SK-N-SH (cell line): ENCODE results near the gene CLRN2. TPM values are rescaled to one million over a fixed set of nuclear protein-coding genes. Genes with fewer than 3 reads are reported as not detected.

Source experiments
- CTCF ChIA-PET: fragments of 300-600, 350-600 bp; formaldehyde crosslinking; extraction: SDS; loops from one replicate; lab custom pipeline; 2021; lab: Yijun Ruan, JAX
- POLR2A ChIA-PET: fragments of 350-600 bp; sonication (Branson Sonifier 250); formaldehyde crosslinking; extraction: SDS; loops from one replicate; lab custom pipeline; 2020; ENCODE audit warnings: antibody characterized with exemption, inconsistent platforms; lab: Yijun Ruan, JAX
- DNase-seq: peaks from one replicate; pipeline ENCODE4 v3.0.0; 2012
- H2AFZ ChIP-seq: fragments of 200-600 bp; sonication (generic); 2 replicates; pipeline ENCODE4 v1.8.1; 2016; ENCODE audit warnings: antibody characterized with exemption, mild to moderate bottlenecking, low read depth
- H3F3A ChIP-seq: fragments of 200-600 bp; sonication (generic); replicated peaks from 2 replicates; pipeline ENCODE3; 2016; ENCODE audit warnings: antibody characterized with exemption, mild to moderate bottlenecking; ENCODE audit not compliant: insufficient read depth
- H3K27ac ChIP-seq, 2 experiments: fragments of 200-500 bp in 1 of 2; fragments of 200-600 bp in 1 of 2; sonication (Bioruptor generic) in 1 of 2; sonication (generic), shearing (Covaris generic) in 1 of 2; 2 replicates each; pipeline versions ENCODE4 v1.5.1 to v1.6.1; 2014 to 2016; ENCODE audit warnings: low read depth in 2 of 2, inconsistent platforms in 1 of 2, low read length in 1 of 2, mild to moderate bottlenecking in 1 of 2, mixed read lengths in 1 of 2
- H3K27me3 ChIP-seq: fragments of 200-600 bp; sonication (generic), shearing (Covaris generic); 2 replicates; pipeline ENCODE4 v1.6.1; 2016; ENCODE audit warnings: mixed run types; ENCODE audit not compliant: insufficient read depth
- H3K36me3 ChIP-seq, 2 experiments: fragments of 200-500 bp in 1 of 2; fragments of 200-600 bp in 1 of 2; sonication (Bioruptor generic) in 1 of 2; sonication (generic) in 1 of 2; replicated peaks in 1 of 2; 2 replicates each; pipeline versions ENCODE3 to v1.5.1; 2014 to 2016; ENCODE audit warnings: low read length in 1 of 2, mild to moderate bottlenecking in 1 of 2; ENCODE audit not compliant: insufficient read depth in 2 of 2, control insufficient read depth in 1 of 2
- H3K4me1 ChIP-seq, 2 experiments: fragments of 200-500 bp in 1 of 2; fragments of 200-600 bp in 1 of 2; sonication (Bioruptor generic) in 1 of 2; sonication (generic), shearing (Covaris generic) in 1 of 2; 2 replicates each; pipeline versions ENCODE4 v1.5.1 to v1.6.1; 2014 to 2016; ENCODE audit warnings: low read depth in 1 of 2, low read length in 1 of 2, mixed run types in 1 of 2; ENCODE audit not compliant: insufficient read depth in 2 of 2, control insufficient read depth in 1 of 2
- H3K4me2 ChIP-seq: fragments of 200-600 bp; sonication (generic), shearing (Covaris generic); 2 replicates; pipeline ENCODE4 v1.6.1; 2017; ENCODE audit warnings: mixed run types
- H3K4me3 ChIP-seq, 2 experiments: fragments of 200-500 bp in 1 of 2; fragments of 200-600 bp in 1 of 2; sonication (Bioruptor generic) in 1 of 2; sonication (generic), shearing (Covaris generic) in 1 of 2; 2 replicates each; pipeline versions ENCODE4 v1.5.1 to v1.8.1; 2014 to 2016; ENCODE audit warnings: low read depth in 2 of 2, inconsistent platforms in 1 of 2, low read length in 1 of 2, mild to moderate bottlenecking in 1 of 2, mixed read lengths in 1 of 2, moderate library complexity in 1 of 2
- H3K79me2 ChIP-seq: fragments of 200-600 bp; sonication (generic); 2 replicates; pipeline ENCODE4 v1.8.1; 2017; ENCODE audit warnings: mild to moderate bottlenecking; ENCODE audit not compliant: insufficient read depth
- H3K9ac ChIP-seq: fragments of 200-600 bp; sonication (generic); 2 replicates; pipeline ENCODE4 v1.6.1; 2017; ENCODE audit warnings: mixed run types
- H3K9me2 ChIP-seq: fragments of 200-600 bp; sonication (generic); 2 replicates; pipeline ENCODE4 v1.6.1; 2017; ENCODE audit warnings: mixed run types
- H3K9me3 ChIP-seq: fragments of 200-600 bp; sonication (generic); 2 replicates; pipeline ENCODE4 v1.6.1; 2017; ENCODE audit warnings: mixed run types, mild to moderate bottlenecking, moderate library complexity
- H4K20me1 ChIP-seq: fragments of 200-600 bp; sonication (generic); 2 replicates; pipeline ENCODE4 v1.6.1; 2017; ENCODE audit warnings: mild to moderate bottlenecking, mixed run types; ENCODE audit not compliant: insufficient read depth
- CHD2 ChIP-seq: fragments of 150-350 bp; IDR thresholded peaks from 2 replicates; pipeline ENCODE4 v1.6.1; 2018; ENCODE audit warnings: low read length; ENCODE audit not compliant: partially characterized antibody
- ELF1 ChIP-seq: IDR thresholded peaks from 2 replicates; pipeline ENCODE4 v1.4.0; 2012
- JUND ChIP-seq: IDR thresholded peaks from 2 replicates; pipeline ENCODE4 v1.4.0; 2012
- NFIC ChIP-seq: IDR thresholded peaks from 2 replicates; pipeline ENCODE4 v1.4.0; 2012; ENCODE audit warnings: borderline replicate concordance
- POLR2AphosphoS5 ChIP-seq: IDR thresholded peaks from 2 replicates; pipeline ENCODE4 v1.6.1; 2012; ENCODE audit warnings: low read depth, low read length
- RCOR1 ChIP-seq: fragments of 150-350 bp; IDR thresholded peaks from 2 replicates; pipeline ENCODE4 v1.6.1; 2017; ENCODE audit warnings: antibody characterized with exemption, low read length
- RFX5 ChIP-seq: IDR thresholded peaks from 2 replicates; pipeline ENCODE4 v1.6.1; 2012; ENCODE audit warnings: mild to moderate bottlenecking, improper control_type of control experiment, low read length
- RXRA ChIP-seq: IDR thresholded peaks from 2 replicates; pipeline ENCODE4 v1.4.0; 2012; ENCODE audit warnings: low read depth, mild to moderate bottlenecking, borderline replicate concordance
- SIN3A ChIP-seq: IDR thresholded peaks from 2 replicates; pipeline ENCODE4 v1.6.1; 2012; ENCODE audit warnings: low read depth, mild to moderate bottlenecking, low read length, moderate library complexity, borderline replicate concordance
- WGBS: methylation state at CpG from one replicate; pipeline ENCODE4 v1.1.6; 2017; ENCODE audit warnings: low lambda C conversion rate; 5-methylcytosine and 5-hydroxymethylcytosine counted together
- polyA plus RNA-seq, 3 experiments: library from polyadenylated mRNA; depleted of rRNA; stranded (reverse); fragments of >200 nt; gene quantifications; 2 replicates each; pipeline ENCODE4 v1.2.3, GENCODE V29; 2012
- TF ChIP-seq, protein P1 (sequence below): fragments of 150-350 bp; IDR thresholded peaks from 2 replicates; pipeline ENCODE4 v1.6.1; 2016; ENCODE audit warnings: mild to moderate bottlenecking, low read depth, low read length
- TF ChIP-seq, protein P2 (sequence below): IDR thresholded peaks from 2 replicates; pipeline ENCODE4 v1.4.0; 2012; ENCODE audit warnings: low read depth, borderline replicate concordance
- TF ChIP-seq, protein P3 (sequence below): IDR thresholded peaks from 2 replicates; pipeline ENCODE4; 2012

CLRN2 gene
- polyA plus RNA-seq, 1 of the 3 experiments (the other 2 are of a cell fraction) = not detected

DNA sequence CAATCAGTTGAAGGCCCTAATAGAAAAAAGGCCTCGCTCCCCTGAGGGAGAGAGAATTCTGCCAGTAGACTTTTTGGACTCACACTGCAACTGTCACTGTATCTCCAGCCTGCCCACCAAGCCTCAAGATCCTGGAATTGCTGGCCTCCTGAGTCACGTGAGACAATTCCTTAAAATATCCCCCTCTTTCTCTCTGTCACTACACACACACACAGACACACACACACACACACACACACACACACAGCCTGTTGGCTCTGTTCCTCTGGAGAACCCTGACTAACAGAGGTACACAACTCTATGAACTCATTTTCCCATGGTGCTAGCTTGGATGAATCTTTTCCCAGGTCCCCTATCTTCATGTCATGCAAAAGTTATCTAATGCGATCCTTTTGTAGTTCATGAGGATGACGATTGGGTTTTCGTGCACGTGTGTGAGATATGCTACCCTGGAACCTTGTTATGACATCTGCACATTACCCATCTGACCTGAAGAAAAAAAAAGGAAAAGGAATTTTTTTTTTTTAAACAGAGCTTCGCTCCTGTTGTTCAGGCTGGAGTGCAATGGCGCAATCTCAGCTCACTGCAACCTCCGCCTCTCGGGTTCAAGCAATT is 13.7 kb downstream of the CLRN2 start:
- Histone ChIP-seq H3K9ac (no peak overlapping the region), H2AFZ (no peak overlapping the region), H3K9me3 (no peaks in the 10 kb centered on the region), H3K9me2 (no peaks in the 10 kb centered on the region)
- CTCF ChIA-PET = interaction anchor here (1.7 to 2.4 kb wide), 2 partner anchors 16 to 20 kb away, joined by 10 to 11 read pairs; partner anchors contain the start of gene QDPR
- no peak for DNase-seq
- POLR2A ChIA-PET = no interaction called here
- TF ChIP-seq POLR2AphosphoS5 (no peak), CHD2 (no peak), RFX5 (no peak), NFIC (no peak), JUND (no peak), ELF1 (no peak), SIN3A (no peak), RXRA (no peak), RCOR1 (no peak)
- TF ChIP-seq, protein P1, sequence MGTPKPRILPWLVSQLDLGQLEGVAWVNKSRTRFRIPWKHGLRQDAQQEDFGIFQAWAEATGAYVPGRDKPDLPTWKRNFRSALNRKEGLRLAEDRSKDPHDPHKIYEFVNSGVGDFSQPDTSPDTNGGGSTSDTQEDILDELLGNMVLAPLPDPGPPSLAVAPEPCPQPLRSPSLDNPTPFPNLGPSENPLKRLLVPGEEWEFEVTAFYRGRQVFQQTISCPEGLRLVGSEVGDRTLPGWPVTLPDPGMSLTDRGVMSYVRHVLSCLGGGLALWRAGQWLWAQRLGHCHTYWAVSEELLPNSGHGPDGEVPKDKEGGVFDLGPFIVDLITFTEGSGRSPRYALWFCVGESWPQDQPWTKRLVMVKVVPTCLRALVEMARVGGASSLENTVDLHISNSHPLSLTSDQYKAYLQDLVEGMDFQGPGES = no peak
- TF ChIP-seq, protein P2, sequence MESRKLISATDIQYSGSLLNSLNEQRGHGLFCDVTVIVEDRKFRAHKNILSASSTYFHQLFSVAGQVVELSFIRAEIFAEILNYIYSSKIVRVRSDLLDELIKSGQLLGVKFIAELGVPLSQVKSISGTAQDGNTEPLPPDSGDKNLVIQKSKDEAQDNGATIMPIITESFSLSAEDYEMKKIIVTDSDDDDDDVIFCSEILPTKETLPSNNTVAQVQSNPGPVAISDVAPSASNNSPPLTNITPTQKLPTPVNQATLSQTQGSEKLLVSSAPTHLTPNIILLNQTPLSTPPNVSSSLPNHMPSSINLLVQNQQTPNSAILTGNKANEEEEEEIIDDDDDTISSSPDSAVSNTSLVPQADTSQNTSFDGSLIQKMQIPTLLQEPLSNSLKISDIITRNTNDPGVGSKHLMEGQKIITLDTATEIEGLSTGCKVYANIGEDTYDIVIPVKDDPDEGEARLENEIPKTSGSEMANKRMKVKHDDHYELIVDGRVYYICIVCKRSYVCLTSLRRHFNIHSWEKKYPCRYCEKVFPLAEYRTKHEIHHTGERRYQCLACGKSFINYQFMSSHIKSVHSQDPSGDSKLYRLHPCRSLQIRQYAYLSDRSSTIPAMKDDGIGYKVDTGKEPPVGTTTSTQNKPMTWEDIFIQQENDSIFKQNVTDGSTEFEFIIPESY = no peak
- TF ChIP-seq, protein P3, sequence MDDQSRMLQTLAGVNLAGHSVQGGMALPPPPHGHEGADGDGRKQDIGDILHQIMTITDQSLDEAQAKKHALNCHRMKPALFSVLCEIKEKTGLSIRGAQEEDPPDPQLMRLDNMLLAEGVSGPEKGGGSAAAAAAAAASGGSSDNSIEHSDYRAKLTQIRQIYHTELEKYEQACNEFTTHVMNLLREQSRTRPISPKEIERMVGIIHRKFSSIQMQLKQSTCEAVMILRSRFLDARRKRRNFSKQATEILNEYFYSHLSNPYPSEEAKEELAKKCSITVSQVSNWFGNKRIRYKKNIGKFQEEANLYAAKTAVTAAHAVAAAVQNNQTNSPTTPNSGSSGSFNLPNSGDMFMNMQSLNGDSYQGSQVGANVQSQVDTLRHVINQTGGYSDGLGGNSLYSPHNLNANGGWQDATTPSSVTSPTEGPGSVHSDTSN = no peak
- TF ChIP-seq, all 33 proteins: peak for 0
- Histone ChIP-seq H3K36me3 (no peaks in the 10 kb centered on the region), H3K27ac (no peak overlapping the region), H3K4me3 (no peak overlapping the region), H3K4me1 (no peaks in the 10 kb centered on the region; a peak in 1 of 4 replicates), H3K4me2 (no peak overlapping the region), H3K79me2 (no peaks in the 10 kb centered on the region), H4K20me1 (no peaks in the 10 kb centered on the region), H3K27me3 (peaks cover 4% of the 10 kb centered on the region; the same call in 1 of the 2 replicates), H3F3A (no peaks in the 10 kb centered on the region)
- WGBS = 79% methylated on average over 10 of the region's 10 CpGs
